NCI-H748 treated with DMSO at 0.1 percent for 48 hours (cell line): ENCODE results near the gene CD68.

Experiments
- DNase-seq: peaks from one replicate; lab custom pipeline; 2025; lab: John Stamatoyannopoulos, UW

Gene CD68, protein sequence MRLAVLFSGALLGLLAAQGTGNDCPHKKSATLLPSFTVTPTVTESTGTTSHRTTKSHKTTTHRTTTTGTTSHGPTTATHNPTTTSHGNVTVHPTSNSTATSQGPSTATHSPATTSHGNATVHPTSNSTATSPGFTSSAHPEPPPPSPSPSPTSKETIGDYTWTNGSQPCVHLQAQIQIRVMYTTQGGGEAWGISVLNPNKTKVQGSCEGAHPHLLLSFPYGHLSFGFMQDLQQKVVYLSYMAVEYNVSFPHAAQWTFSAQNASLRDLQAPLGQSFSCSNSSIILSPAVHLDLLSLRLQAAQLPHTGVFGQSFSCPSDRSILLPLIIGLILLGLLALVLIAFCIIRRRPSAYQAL

GRCh38 chr17:7579001-7579833, at the start of gene CD68:
TSS of gene CD68 (plus strand) at chr17:7579638. CDS start at chr17:7579678, 40 bp downstream.
- no peak for DNase-seq

- no peak for DNase-seq
Observed at GRCh38 chr17:7530023-7530900, 49.2 kb upstream of the CD68 start.

GRCh38 chr17:7538050-7538449, 41.4 kb upstream of the CD68 start:
- no peak for DNase-seq

DNA sequence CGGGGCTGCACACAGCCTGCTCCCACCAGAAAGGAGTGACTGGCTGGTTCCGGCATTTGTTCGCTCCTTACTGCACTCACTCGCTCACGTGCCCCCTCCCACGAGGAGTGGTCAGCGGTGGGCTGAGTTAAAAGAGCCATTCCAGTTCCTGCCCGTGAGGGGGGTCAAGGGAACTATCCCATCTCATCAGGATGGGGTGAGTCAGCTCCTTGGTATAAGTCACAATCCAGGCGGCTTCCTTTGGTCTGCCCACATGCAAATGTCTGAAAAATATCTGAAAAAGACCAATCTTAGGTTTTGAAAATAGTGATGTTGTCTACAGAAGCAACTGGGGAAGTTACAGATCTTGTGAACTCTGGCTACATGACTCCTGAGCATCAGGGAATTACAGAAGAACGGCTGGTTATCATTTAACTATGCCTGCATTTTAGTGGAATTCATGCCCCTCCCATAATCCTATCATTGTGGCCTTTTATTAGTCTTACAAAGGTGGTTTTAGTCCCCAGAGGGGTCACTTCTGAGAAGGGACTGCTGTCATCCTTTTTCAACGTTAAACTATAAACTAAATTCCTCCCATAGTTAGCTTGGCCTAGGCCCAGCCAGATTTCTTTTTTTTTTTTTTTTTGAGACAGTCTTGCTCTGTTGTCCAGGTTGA, 40.4 kb upstream of the CD68 start:
- DNase-seq, result no peak

- no peak for DNase-seq
Observed at GRCh38 chr17:7541074-7541621, 38.3 kb upstream of the CD68 start.

- no peak for DNase-seq
Observed at GRCh38 chr17:7544911-7545310, 34.5 kb upstream of the CD68 start.

GRCh38 chr17:7548585-7549400, 30.6 kb upstream of the CD68 start, which contains the start of gene TNFSF12:
TSS of gene TNFSF12 (plus strand) at chr17:7549058. CDS start at chr17:7549154, 96 bp downstream.
- DNase-seq, result no peak

DNA sequence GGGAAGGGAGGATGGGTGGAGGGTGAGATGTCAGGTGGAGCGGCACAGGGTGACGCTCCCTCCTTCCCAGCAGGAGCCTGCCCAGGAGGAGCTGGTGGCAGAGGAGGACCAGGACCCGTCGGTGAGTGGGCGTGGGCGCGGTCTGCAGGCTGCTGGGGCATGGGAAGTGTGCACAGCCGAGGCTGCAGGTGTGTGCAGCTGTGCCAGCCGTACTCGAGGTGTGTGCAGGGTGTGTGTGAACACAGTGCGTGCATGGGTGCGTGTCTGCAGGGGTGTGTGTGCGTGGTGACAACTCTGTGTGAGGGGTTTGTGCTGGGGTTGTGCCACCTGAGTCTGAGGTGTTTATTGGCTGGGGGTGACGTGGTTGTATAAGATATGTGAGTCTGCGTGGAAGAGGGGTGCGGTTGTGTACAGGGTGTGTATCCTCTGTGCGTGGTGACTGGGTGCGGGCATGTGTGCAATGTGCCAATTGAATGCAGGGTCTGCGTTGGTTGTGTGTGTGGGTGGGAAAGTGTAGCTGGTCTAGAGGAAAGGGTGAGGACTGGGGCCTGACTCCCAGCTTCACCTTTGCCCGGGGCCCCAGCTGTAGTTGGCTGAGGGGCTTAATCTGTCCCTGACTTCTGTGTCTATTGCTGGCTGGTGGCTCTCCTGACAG, 29.9 kb upstream of the CD68 start:
- no peak for DNase-seq

GRCh38 chr17:7550344-7550743, 29.1 kb upstream of the CD68 start:
- DNase-seq, result no peak

GRCh38 chr17:7551396-7551795, 28.0 kb upstream of the CD68 start:
- no peak for DNase-seq

DNA sequence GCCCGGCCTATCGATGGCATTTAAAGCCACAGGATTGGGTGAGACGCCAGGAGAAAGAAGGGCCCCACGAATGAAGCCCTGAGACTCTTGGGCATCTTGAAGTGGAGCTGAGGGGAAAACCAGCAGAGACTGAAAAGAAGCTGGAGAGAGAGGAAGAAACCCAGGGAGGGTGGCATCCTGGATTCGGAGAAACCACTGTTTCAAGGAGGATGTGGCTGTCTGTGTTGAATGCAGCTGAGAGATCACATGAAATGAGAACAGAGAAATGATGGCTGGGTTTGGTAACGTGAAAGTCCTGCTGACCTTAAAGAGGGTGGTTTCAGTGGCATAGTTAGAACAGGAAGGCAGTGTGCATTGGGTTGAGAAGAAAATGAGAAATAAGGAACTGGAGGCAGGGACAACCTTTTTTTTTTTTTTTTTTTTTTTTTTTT, 26.8 kb upstream of the CD68 start:
- no peak for DNase-seq

- no peak for DNase-seq
Observed at GRCh38 chr17:7553356-7553755, 26.1 kb upstream of the CD68 start.

DNA sequence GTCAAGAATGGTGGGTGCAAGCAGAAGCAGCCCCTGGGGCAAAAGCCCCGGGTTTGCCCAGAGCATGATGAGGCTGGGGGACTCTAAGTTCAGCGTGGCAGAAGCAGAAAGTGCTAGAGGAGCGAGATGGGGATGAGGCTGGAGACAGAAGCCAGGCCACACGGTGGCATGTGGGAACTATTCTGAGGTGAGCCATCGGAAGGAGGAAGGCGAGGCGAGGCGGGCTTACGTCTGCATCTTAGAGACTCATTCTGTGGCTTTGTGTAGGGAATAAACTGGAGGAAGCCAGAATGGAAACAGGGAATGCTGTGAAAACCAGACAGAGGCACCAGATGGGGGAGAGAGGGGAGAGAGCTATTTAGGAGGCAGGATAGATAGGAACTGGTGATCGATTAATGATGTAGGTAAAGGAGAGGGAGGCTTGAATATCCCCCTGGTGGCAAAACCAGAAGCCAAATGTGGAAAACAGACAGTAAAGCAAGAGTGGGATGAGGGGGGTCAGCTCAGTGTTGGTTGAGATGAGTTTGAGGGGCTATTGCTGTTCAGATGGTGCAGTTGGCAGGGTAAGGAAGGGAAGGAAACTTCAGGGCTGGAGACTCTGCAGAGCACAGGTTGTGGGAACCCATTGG, 24.0 kb upstream of the CD68 start:
- DNase-seq, result no peak

DNA sequence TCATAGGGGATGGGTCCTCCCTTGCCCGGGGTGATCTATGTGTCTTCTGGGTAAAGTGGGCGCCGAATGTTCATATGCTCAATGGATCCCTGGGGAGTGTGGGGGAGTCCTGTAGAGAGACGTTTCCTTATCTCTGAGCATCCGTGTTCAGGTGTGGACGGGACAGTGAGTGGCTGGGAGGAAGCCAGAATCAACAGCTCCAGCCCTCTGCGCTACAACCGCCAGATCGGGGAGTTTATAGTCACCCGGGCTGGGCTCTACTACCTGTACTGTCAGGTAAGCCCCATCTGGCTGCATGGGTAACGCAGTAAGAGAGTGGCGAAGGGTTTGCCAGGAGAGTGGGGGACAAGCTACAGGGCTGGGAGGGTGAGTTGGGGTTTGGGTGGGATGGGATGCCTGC, 22.8 kb upstream of the CD68 start:
- DNase-seq, result no peak

GRCh38 chr17:7557147-7557764, 22.2 kb upstream of the CD68 start:
- no peak for DNase-seq

- no peak for DNase-seq
Observed at GRCh38 chr17:7557775-7558543, 21.5 kb upstream of the CD68 start.

DNA sequence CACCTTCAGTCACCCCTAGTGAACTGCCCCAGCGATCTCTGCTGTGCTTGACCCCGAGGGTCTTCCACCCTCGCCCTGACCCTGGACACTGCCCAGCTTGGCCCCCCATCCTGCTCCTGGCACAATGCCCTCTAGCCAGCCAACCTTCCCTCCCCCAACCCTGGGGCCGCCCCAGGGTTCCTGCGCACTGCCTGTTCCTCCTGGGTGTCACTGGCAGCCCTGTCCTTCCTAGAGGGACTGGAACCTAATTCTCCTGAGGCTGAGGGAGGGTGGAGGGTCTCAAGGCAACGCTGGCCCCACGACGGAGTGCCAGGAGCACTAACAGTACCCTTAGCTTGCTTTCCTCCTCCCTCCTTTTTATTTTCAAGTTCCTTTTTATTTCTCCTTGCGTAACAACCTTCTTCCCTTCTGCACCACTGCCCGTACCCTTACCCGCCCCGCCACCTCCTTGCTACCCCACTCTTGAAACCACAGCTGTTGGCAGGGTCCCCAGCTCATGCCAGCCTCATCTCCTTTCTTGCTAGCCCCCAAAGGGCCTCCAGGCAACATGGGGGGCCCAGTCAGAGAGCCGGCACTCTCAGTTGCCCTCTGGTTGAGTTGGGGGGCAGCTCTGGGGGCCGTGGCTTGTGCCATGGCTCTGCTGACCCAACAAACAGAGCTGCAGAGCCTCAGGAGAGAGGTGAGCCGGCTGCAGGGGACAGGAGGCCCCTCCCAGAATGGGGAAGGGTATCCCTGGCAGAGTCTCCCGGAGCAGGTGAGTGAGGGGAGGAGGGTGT, 20.7 kb upstream of the CD68 start, which contains the start of gene TNFSF13:
Gene TNFSF13 (plus strand): TSS at position 207 of the 776 bp plus-strand sequence. CDS start 290 bp downstream, at position 497.
- no peak for DNase-seq
